Neural cell (in vitro differentiated cells): ENCODE results near the gene MAPT. TPM values are rescaled to one million over a fixed set of nuclear protein-coding genes. Genes with fewer than 3 reads are reported as not detected.

Source experiments
- H2AFZ ChIP-seq: fragments of 200-600, 300-800 bp; sonication (generic), shearing (Covaris generic); 2 replicates; pipeline ENCODE4 v1.6.0; 2014; ENCODE audit warnings: low read depth, mild to moderate bottlenecking, antibody characterized with exemption, low read length, moderate library complexity
- H3F3A ChIP-seq: fragments of 200-600 bp; shearing (Covaris generic); 2 replicates; pipeline ENCODE4 v1.6.1; 2016; ENCODE audit warnings: mild to moderate bottlenecking, moderate library complexity, mixed read lengths, antibody characterized with exemption, low read length; ENCODE audit not compliant: insufficient read depth, poor library complexity, severe bottlenecking
- H3K27ac ChIP-seq: fragments of 200-600, 300-800 bp; sonication (generic), shearing (Covaris generic); 2 replicates; pipeline ENCODE4 v1.5.1; 2014; ENCODE audit warnings: mild to moderate bottlenecking, low read length, moderate library complexity
- H3K27me3 ChIP-seq: fragments of 300-800, 200-600 bp; sonication (generic), shearing (Covaris generic); 2 replicates; pipeline ENCODE4 v1.6.0; 2014; ENCODE audit warnings: mild to moderate bottlenecking, low read depth, low read length, moderate library complexity; ENCODE audit not compliant: insufficient read depth
- H3K36me3 ChIP-seq: fragments of 300-800, 200-600 bp; sonication (generic), shearing (Covaris generic); 2 replicates; pipeline ENCODE4 v1.5.1; 2014; ENCODE audit warnings: mild to moderate bottlenecking, antibody characterized with exemption, low read length, moderate library complexity; ENCODE audit not compliant: insufficient read depth
- H3K4me2 ChIP-seq: fragments of 300-800, 200-600 bp; sonication (generic), shearing (Covaris generic); 2 replicates; pipeline ENCODE4 v1.6.0; 2014; ENCODE audit warnings: mild to moderate bottlenecking, low read length
- H3K4me3 ChIP-seq: fragments of 300-800, 200-600 bp; sonication (generic), shearing (Covaris generic); 2 replicates; pipeline ENCODE4 v1.5.1; 2014; ENCODE audit warnings: mild to moderate bottlenecking, low read length, moderate library complexity
- H3K79me2 ChIP-seq: fragments of 200-600 bp; shearing (Covaris generic); replicated peaks from 2 replicates; pipeline ENCODE4 v1.6.0; 2014; ENCODE audit warnings: mild to moderate bottlenecking, low read length, moderate library complexity; ENCODE audit not compliant: insufficient read depth
- H3K9ac ChIP-seq: fragments of 300-800, 200-600 bp; sonication (generic), shearing (Covaris generic); 2 replicates; pipeline ENCODE4 v1.6.1; 2016; ENCODE audit warnings: mild to moderate bottlenecking, low read length, mixed read lengths
- H3K9me2 ChIP-seq: fragments of 200-600 bp; shearing (Covaris generic); 2 replicates; pipeline ENCODE4 v1.6.1; 2016; ENCODE audit warnings: mild to moderate bottlenecking, low read length, mixed read lengths; ENCODE audit not compliant: insufficient read depth
- H3K9me3 ChIP-seq: fragments of 200-600, 300-800 bp; sonication (generic), shearing (Covaris generic); 2 replicates; pipeline ENCODE4 v1.6.1; 2016; ENCODE audit warnings: mild to moderate bottlenecking, mixed run types, low read length, moderate library complexity, mixed read lengths
- H4K20me1 ChIP-seq: fragments of 200-600 bp; shearing (Covaris generic); 2 replicates; pipeline ENCODE4 v1.6.1; 2016; ENCODE audit warnings: mild to moderate bottlenecking, mixed run types; ENCODE audit not compliant: insufficient read depth
- CTCF ChIP-seq: fragments of 450-650 bp; IDR thresholded peaks from 2 replicates; pipeline ENCODE4 v1.5.1; 2014; ENCODE audit warnings: antibody characterized with exemption, mild to moderate bottlenecking, moderate library complexity; ENCODE audit not compliant: poor library complexity, severe bottlenecking
- EP300 ChIP-seq: fragments of 450-650 bp; conservative IDR thresholded peaks from 2 replicates; pipeline ENCODE4 v1.6.1; 2014; ENCODE audit warnings: antibody characterized with exemption, mild to moderate bottlenecking, moderate library complexity; ENCODE audit not compliant: poor library complexity, severe bottlenecking
- EZH2 ChIP-seq: fragments of 200-600, 300-800 bp; shearing (Covaris generic), sonication (generic); IDR thresholded peaks from 2 replicates; pipeline ENCODE4 v1.6.1; 2014; ENCODE audit warnings: antibody characterized with exemption, low read length, borderline replicate concordance, mild to moderate bottlenecking; ENCODE audit not compliant: insufficient read depth, poor library complexity, severe bottlenecking
- MXI1 ChIP-seq: fragments of 450-650 bp; conservative IDR thresholded peaks from 2 replicates; pipeline ENCODE4 v1.6.1; 2014; ENCODE audit warnings: antibody characterized with exemption, mild to moderate bottlenecking; ENCODE audit not compliant: poor library complexity, severe bottlenecking
- POLR2AphosphoS5 ChIP-seq: IDR thresholded peaks from 2 replicates; pipeline ENCODE4 v1.6.1; 2012
- RAD21 ChIP-seq: fragments of 450-650 bp; conservative IDR thresholded peaks from 2 replicates; pipeline ENCODE4 v1.6.1; 2014; ENCODE audit warnings: antibody characterized with exemption, mild to moderate bottlenecking, moderate library complexity
- REST ChIP-seq: IDR thresholded peaks from 2 replicates; pipeline ENCODE4 v1.6.1; 2012; ENCODE audit warnings: borderline replicate concordance
- SMC3 ChIP-seq: fragments of 450-650 bp; conservative IDR thresholded peaks from 2 replicates; pipeline ENCODE4 v1.6.1; 2014; ENCODE audit warnings: antibody characterized with exemption, mild to moderate bottlenecking, moderate library complexity; ENCODE audit not compliant: poor library complexity
- TAF1 ChIP-seq: IDR thresholded peaks from 2 replicates; pipeline ENCODE4 v1.6.1; 2012; ENCODE audit warnings: low read depth
- polyA plus RNA-seq: library from polyadenylated mRNA; depleted of rRNA; stranded (reverse); fragments of >200 nt; gene quantifications from 2 replicates; pipeline ENCODE4 v1.2.3, GENCODE V29; 2014

The MAPT gene
- polyA plus RNA-seq, 1 donor from 2014 or later, result 94.5 TPM

- peaks cover 14% of the 10 kb centered on the region for H4K20me1 ChIP-seq
- no peak overlapping the region for H2AFZ ChIP-seq
- no peaks in the 10 kb centered on the region for H3K36me3 ChIP-seq
- peaks cover 88% of the 10 kb centered on the region for H3K79me2 ChIP-seq
- peaks cover 15% of the 10 kb centered on the region for H3K27me3 ChIP-seq
- no peak for TF ChIP-seq SMC3
- TF ChIP-seq POLR2AphosphoS5, result no peak
- TF ChIP-seq TAF1, result no peak
- no peak for TF ChIP-seq MXI1
- TF ChIP-seq EP300, result no peak
- TF ChIP-seq REST, result no peak
- TF ChIP-seq EZH2, result no peak
- TF ChIP-seq CTCF, result no peak
- TF ChIP-seq RAD21, result no peak
- H3F3A ChIP-seq, result peaks cover 7% of the 10 kb centered on the region
- no peaks in the 10 kb centered on the region for H3K9me3 ChIP-seq
- H3K9ac ChIP-seq, result no peak overlapping the region
- no peak overlapping the region for H3K27ac ChIP-seq
- no peaks in the 10 kb centered on the region for H3K9me2 ChIP-seq
- no peak overlapping the region for H3K4me2 ChIP-seq
- H3K4me3 ChIP-seq, result no peak overlapping the region
These were observed 6.5 kb downstream of the MAPT start for GRCh38 chr17:45900723-45901415.

GRCh38 chr17:45902892-45903346 is 8.6 kb downstream of the MAPT start:
- Histone ChIP-seq H3K27ac (no peak overlapping the region), H3K27me3 (peaks cover 15% of the 10 kb centered on the region), H3K36me3 (no peaks in the 10 kb centered on the region), H3K4me2 (no peak overlapping the region), H3K79me2 (peaks cover 78% of the 10 kb centered on the region), H3K9ac (no peak overlapping the region), H3K9me3 (no peaks in the 10 kb centered on the region), H3K4me3 (no peak overlapping the region), H3K9me2 (no peaks in the 10 kb centered on the region), H4K20me1 (peaks cover 33% of the 10 kb centered on the region), H2AFZ (no peak overlapping the region), H3F3A (peaks cover 4% of the 10 kb centered on the region)
- TF ChIP-seq POLR2AphosphoS5, result no peak
- no peak for TF ChIP-seq EZH2
- TF ChIP-seq RAD21, result no peak
- TF ChIP-seq EP300, result no peak
- no peak for TF ChIP-seq TAF1
- no peak for TF ChIP-seq REST
- TF ChIP-seq SMC3, result no peak
- no peak for TF ChIP-seq CTCF
- TF ChIP-seq MXI1, result no peak
